SK-N-SH treated with all-trans-retinoic acid at 6 μM for 48 hours (cell line): ENCODE measurements around the gene THEMIS.

Experiments used
- BACH2 ChIP-seq: fragments of 250-450 bp; sonication (Bioruptor Pico); IDR thresholded peaks from 2 replicates; pipeline ENCODE4 v1.9.0; 2021; ENCODE audit warnings: mild to moderate bottlenecking, borderline replicate concordance
- ESRRG ChIP-seq: fragments of 250-450 bp; sonication (Bioruptor Pico); IDR thresholded peaks from 2 replicates; pipeline ENCODE4 v1.6.1; 2021; ENCODE audit warnings: mild to moderate bottlenecking
- GLIS3 ChIP-seq: fragments of 250-450 bp; sonication (Bioruptor Pico); IDR thresholded peaks from 2 replicates; pipeline ENCODE4 v1.5.0; 2020; ENCODE audit warnings: mild to moderate bottlenecking, moderate library complexity
- TCF4 ChIP-seq: fragments of 250-450 bp; sonication (Bioruptor Pico); IDR thresholded peaks from 2 replicates; pipeline ENCODE4 v1.8.0; 2021; ENCODE audit warnings: mild to moderate bottlenecking, moderate library complexity, borderline replicate concordance
- TSHZ2 ChIP-seq: fragments of 250-450 bp; sonication (Bioruptor Pico); IDR thresholded peaks from 2 replicates; pipeline ENCODE4 v1.5.0; 2020; ENCODE audit warnings: mild to moderate bottlenecking, moderate library complexity
- ZNF565 ChIP-seq: fragments of 450-650 bp; formaldehyde crosslinking; conservative IDR thresholded peaks from 2 replicates; pipeline ENCODE4 v1.5.0; 2020; ENCODE audit warnings: low read depth, mild to moderate bottlenecking, moderate library complexity
- ZNF70 ChIP-seq: fragments of 450-650 bp; formaldehyde crosslinking; IDR thresholded peaks from 2 replicates; pipeline ENCODE4 v1.5.0; 2020; ENCODE audit warnings: mild to moderate bottlenecking, moderate library complexity

- no peak for TF ChIP-seq TSHZ2 (CRISPR knock-in tag)
- no peak for TF ChIP-seq ESRRG
- no peak for TF ChIP-seq ZNF70 (CRISPR knock-in tag)
- TF ChIP-seq ZNF565 (CRISPR knock-in tag) = no peak
- TF ChIP-seq TCF4 (CRISPR knock-in tag) = no peak
- TF ChIP-seq BACH2 (CRISPR knock-in tag) = no peak
- no peak for TF ChIP-seq GLIS3
Observed at GRCh38 chr6:127727260-127727953, 173.5 kb downstream of the THEMIS start.
